Neural cell (in vitro differentiated cells): ENCODE measurements around the gene OR2A1. TPM values are rescaled to one million over a fixed set of nuclear protein-coding genes. Genes with fewer than 3 reads are reported as not detected.
"Not testable (repeated sequence)": the region's sequence is repeated elsewhere in the genome, so short reads cannot be mapped to it uniquely, and the experiment has no call there.

ENCODE experiments used
- H2AFZ ChIP-seq: fragments of 200-600, 300-800 bp; sonication (generic), shearing (Covaris generic); 2 replicates; pipeline ENCODE4 v1.6.0; 2014; ENCODE audit warnings: low read depth, mild to moderate bottlenecking, antibody characterized with exemption, low read length, moderate library complexity
- H3F3A ChIP-seq: fragments of 200-600 bp; shearing (Covaris generic); 2 replicates; pipeline ENCODE4 v1.6.1; 2016; ENCODE audit warnings: mild to moderate bottlenecking, moderate library complexity, mixed read lengths, antibody characterized with exemption, low read length; ENCODE audit not compliant: insufficient read depth, poor library complexity, severe bottlenecking
- H3K27ac ChIP-seq: fragments of 200-600, 300-800 bp; sonication (generic), shearing (Covaris generic); 2 replicates; pipeline ENCODE4 v1.5.1; 2014; ENCODE audit warnings: mild to moderate bottlenecking, low read length, moderate library complexity
- H3K27me3 ChIP-seq: fragments of 300-800, 200-600 bp; sonication (generic), shearing (Covaris generic); 2 replicates; pipeline ENCODE4 v1.6.0; 2014; ENCODE audit warnings: mild to moderate bottlenecking, low read depth, low read length, moderate library complexity; ENCODE audit not compliant: insufficient read depth
- H3K36me3 ChIP-seq: fragments of 300-800, 200-600 bp; sonication (generic), shearing (Covaris generic); 2 replicates; pipeline ENCODE4 v1.5.1; 2014; ENCODE audit warnings: mild to moderate bottlenecking, antibody characterized with exemption, low read length, moderate library complexity; ENCODE audit not compliant: insufficient read depth
- H3K4me2 ChIP-seq: fragments of 300-800, 200-600 bp; sonication (generic), shearing (Covaris generic); 2 replicates; pipeline ENCODE4 v1.6.0; 2014; ENCODE audit warnings: mild to moderate bottlenecking, low read length
- H3K4me3 ChIP-seq: fragments of 300-800, 200-600 bp; sonication (generic), shearing (Covaris generic); 2 replicates; pipeline ENCODE4 v1.5.1; 2014; ENCODE audit warnings: mild to moderate bottlenecking, low read length, moderate library complexity
- H3K79me2 ChIP-seq: fragments of 200-600 bp; shearing (Covaris generic); replicated peaks from 2 replicates; pipeline ENCODE4 v1.6.0; 2014; ENCODE audit warnings: mild to moderate bottlenecking, low read length, moderate library complexity; ENCODE audit not compliant: insufficient read depth
- H3K9ac ChIP-seq: fragments of 300-800, 200-600 bp; sonication (generic), shearing (Covaris generic); 2 replicates; pipeline ENCODE4 v1.6.1; 2016; ENCODE audit warnings: mild to moderate bottlenecking, low read length, mixed read lengths
- H3K9me2 ChIP-seq: fragments of 200-600 bp; shearing (Covaris generic); 2 replicates; pipeline ENCODE4 v1.6.1; 2016; ENCODE audit warnings: mild to moderate bottlenecking, low read length, mixed read lengths; ENCODE audit not compliant: insufficient read depth
- H3K9me3 ChIP-seq: fragments of 200-600, 300-800 bp; sonication (generic), shearing (Covaris generic); 2 replicates; pipeline ENCODE4 v1.6.1; 2016; ENCODE audit warnings: mild to moderate bottlenecking, mixed run types, low read length, moderate library complexity, mixed read lengths
- H4K20me1 ChIP-seq: fragments of 200-600 bp; shearing (Covaris generic); 2 replicates; pipeline ENCODE4 v1.6.1; 2016; ENCODE audit warnings: mild to moderate bottlenecking, mixed run types; ENCODE audit not compliant: insufficient read depth
- polyA plus RNA-seq: library from polyadenylated mRNA; depleted of rRNA; stranded (reverse); fragments of >200 nt; gene quantifications from 2 replicates; pipeline ENCODE4 v1.2.3, GENCODE V29; 2014

Gene OR2A1
- polyA plus RNA-seq, 1 donor from 2014 or later = not detected

GRCh38 chr7:144365523-144365922, 53.3 kb downstream of the OR2A1 start:
- not testable (repeated sequence) for H3K9ac ChIP-seq, H3F3A ChIP-seq, H3K9me3 ChIP-seq

GRCh38 chr7:144367250-144367649, 55.0 kb downstream of the OR2A1 start:
- H3K79me2 ChIP-seq, H3K27ac ChIP-seq, H3K9me2 ChIP-seq, H3K9ac ChIP-seq, H3F3A ChIP-seq, H3K4me2 ChIP-seq, H4K20me1 ChIP-seq, H2AFZ ChIP-seq, H3K9me3 ChIP-seq, H3K4me3 ChIP-seq, H3K36me3 ChIP-seq, H3K27me3 ChIP-seq: not testable (repeated sequence)

More at GRCh38 chr7:144365523-144365922, 53.3 kb downstream of the OR2A1 start:
- not testable (repeated sequence) for H2AFZ ChIP-seq, H3K27me3 ChIP-seq, H3K9me2 ChIP-seq, H3K36me3 ChIP-seq, H3K4me2 ChIP-seq, H4K20me1 ChIP-seq, H3K79me2 ChIP-seq, H3K27ac ChIP-seq, H3K4me3 ChIP-seq

DNA sequence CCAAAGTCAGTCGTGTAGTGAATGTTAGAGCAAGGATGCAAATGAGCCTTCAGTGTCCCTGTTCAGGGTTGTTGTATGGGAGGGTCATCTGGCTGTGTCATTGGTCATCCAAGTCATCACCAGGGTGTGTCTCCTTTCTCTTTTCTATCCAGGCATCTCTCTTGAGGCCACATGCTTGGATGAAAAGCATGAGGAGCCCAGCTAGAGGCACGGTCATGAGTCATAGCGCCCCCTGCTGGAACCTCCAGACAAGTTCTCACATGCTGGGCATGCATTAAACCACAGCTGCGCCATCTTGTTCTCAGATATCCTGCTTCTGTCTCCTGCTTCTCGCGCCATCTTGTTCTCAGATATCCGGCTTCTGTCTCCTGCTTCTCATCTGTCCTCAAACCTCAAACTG, 57.0 kb downstream of the OR2A1 start:
- not testable (repeated sequence) for H3K4me2 ChIP-seq, H3K9me2 ChIP-seq, H2AFZ ChIP-seq, H3K27ac ChIP-seq, H3K4me3 ChIP-seq, H3K27me3 ChIP-seq, H3K9ac ChIP-seq, H3K36me3 ChIP-seq, H3K9me3 ChIP-seq, H4K20me1 ChIP-seq, H3K79me2 ChIP-seq, H3F3A ChIP-seq

Other genes starting within 250 kb of the OR2A1 start
- not detected in 2 replicates for gene OR2A25, start 242.6 kb upstream of the OR2A1 start, polyA plus RNA-seq
- not detected in 2 replicates for gene OR2A12, start 226.1 kb upstream of the OR2A1 start, polyA plus RNA-seq
- gene OR2A2, start 202.8 kb upstream of the OR2A1 start, polyA plus RNA-seq = not detected in 2 replicates
- gene OR2A14, start 189.2 kb upstream of the OR2A1 start, polyA plus RNA-seq = not detected in 2 replicates
- gene CTAGE4, start 129.0 kb upstream of the OR2A1 start, polyA plus RNA-seq = not detected in 2 replicates
- not detected in 2 replicates for gene ARHGEF35, start 116.6 kb upstream of the OR2A1 start, polyA plus RNA-seq
- not detected in 2 replicates for gene OR2A42, start 72.8 kb upstream of the OR2A1 start, polyA plus RNA-seq
- gene OR2A7, start 47.6 kb upstream of the OR2A1 start, polyA plus RNA-seq = not detected in 2 replicates
- gene CTAGE8, start 43.1 kb upstream of the OR2A1 start, polyA plus RNA-seq = not detected in 2 replicates
- gene ARHGEF5, start 43.0 kb downstream of the OR2A1 start, polyA plus RNA-seq = not detected in 2 replicates
- not detected in 2 replicates for gene NOBOX, start 91.3 kb downstream of the OR2A1 start, polyA plus RNA-seq